Neural progenitor cell (in vitro differentiated cells): ENCODE results near the gene MACROD2.

ENCODE experiments used
- EZH2phosphoT487 ChIP-seq: fragments of 200-600 bp; sonication (generic); IDR thresholded peaks from 2 replicates; pipeline ENCODE4 v1.6.1; 2017; ENCODE audit warnings: antibody characterized with exemption
- TF ChIP-seq, protein P1 (sequence below): fragments of 200-600 bp; sonication (generic); IDR thresholded peaks from 2 replicates; pipeline ENCODE4 v1.5.1; 2017; ENCODE audit warnings: antibody characterized with exemption, mild to moderate bottlenecking

DNA sequence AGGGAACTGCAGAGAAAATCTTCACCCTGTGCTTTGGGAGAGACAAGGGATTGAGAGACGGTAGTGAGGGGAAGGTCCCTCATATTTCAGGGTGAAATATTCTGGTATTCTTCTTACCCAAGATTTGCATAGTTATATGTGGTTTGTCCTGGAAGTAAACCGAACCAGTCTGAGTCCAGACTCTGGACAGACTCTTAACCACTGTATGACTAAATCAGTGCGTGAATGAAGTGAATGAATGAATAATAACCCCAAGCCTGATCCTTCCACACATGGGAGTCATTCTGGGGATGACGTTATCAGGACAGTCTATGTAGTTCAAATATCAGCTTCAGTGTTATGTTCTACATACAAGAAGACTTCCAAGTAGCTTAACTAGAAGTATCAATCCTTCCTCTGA, 1887.2 kb downstream of the MACROD2 start:
- TF ChIP-seq, protein P1, sequence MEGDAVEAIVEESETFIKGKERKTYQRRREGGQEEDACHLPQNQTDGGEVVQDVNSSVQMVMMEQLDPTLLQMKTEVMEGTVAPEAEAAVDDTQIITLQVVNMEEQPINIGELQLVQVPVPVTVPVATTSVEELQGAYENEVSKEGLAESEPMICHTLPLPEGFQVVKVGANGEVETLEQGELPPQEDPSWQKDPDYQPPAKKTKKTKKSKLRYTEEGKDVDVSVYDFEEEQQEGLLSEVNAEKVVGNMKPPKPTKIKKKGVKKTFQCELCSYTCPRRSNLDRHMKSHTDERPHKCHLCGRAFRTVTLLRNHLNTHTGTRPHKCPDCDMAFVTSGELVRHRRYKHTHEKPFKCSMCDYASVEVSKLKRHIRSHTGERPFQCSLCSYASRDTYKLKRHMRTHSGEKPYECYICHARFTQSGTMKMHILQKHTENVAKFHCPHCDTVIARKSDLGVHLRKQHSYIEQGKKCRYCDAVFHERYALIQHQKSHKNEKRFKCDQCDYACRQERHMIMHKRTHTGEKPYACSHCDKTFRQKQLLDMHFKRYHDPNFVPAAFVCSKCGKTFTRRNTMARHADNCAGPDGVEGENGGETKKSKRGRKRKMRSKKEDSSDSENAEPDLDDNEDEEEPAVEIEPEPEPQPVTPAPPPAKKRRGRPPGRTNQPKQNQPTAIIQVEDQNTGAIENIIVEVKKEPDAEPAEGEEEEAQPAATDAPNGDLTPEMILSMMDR: no peak
- TF ChIP-seq EZH2phosphoT487: no peak
